GM12878 (cell line): ENCODE results near the gene N4BP2L1.

Experiments
- CTCF ChIP-seq, 3 experiments: IDR thresholded peaks in 2 of 3; conservative IDR thresholded peaks in 1 of 3; 2 replicates each; pipeline ENCODE4 v1.5.1; 2011; ENCODE audit warnings: low read depth in 3 of 3, low read length in 3 of 3, mild to moderate bottlenecking in 3 of 3, control low read depth in 2 of 3, moderate library complexity in 2 of 3, inconsistent platforms in 1 of 3, mixed read lengths in 1 of 3; ENCODE audit not compliant: control insufficient read depth in 2 of 3, insufficient read depth in 1 of 3; ENCODE audit errors: extremely low read depth in 1 of 3
- EP300 ChIP-seq, 2 experiments: fragments of 150-350 bp in 1 of 2; IDR thresholded peaks; 2 replicates each; pipeline ENCODE4 v1.6.1; 2011 to 2012; ENCODE audit warnings: low read depth in 2 of 2, low read length in 2 of 2, borderline replicate concordance in 1 of 2, improper control_type of control experiment in 1 of 2, inconsistent platforms in 1 of 2; ENCODE audit not compliant: control insufficient read depth in 1 of 2
- EZH2 ChIP-seq: IDR thresholded peaks from 2 replicates; pipeline ENCODE4 v1.6.1; 2012; ENCODE audit warnings: low read depth, mild to moderate bottlenecking, control low read depth, inconsistent platforms, low read length, borderline replicate concordance; ENCODE audit not compliant: control insufficient read depth
- NFIC ChIP-seq: IDR thresholded peaks from 2 replicates; pipeline ENCODE4 v1.6.1; 2012; ENCODE audit warnings: low read depth, mild to moderate bottlenecking, inconsistent platforms, low read length, moderate library complexity
- POLR2AphosphoS5 ChIP-seq: IDR thresholded peaks from 2 replicates; pipeline ENCODE4 v1.6.1; 2011; ENCODE audit warnings: mild to moderate bottlenecking, low read length, inconsistent platforms

- TF ChIP-seq EP300 (IDR thresholded peaks at IDR 0.05; ENCODE audit: borderline replicate concordance in 1 of 2, control insufficient read depth in 1 of 2, low read depth in 2 of 2, low read length in 2 of 2) (no peak), POLR2AphosphoS5 (no peak), NFIC (no peak), CTCF (IDR thresholded peaks at IDR 0.05 in 2 of 3, conservative IDR thresholded peaks at IDR 0.05 in 1 of 3; ENCODE audit: control insufficient read depth in 2 of 3, extremely low read depth in 1 of 3, insufficient read depth in 1 of 3, low read depth in 3 of 3, low read length in 3 of 3) (peak; percentile 35 to 63 (median 60); a peak in 5 of 6 replicates), EZH2 (no peak)
These were observed 12.9 kb downstream of the N4BP2L1 start for GRCh38 chr13:32415019-32415418.
